ENCODE data around the gene DIPK1B. TPM values are rescaled to one million over a fixed set of nuclear protein-coding genes. Genes with fewer than 3 reads are reported as not detected.

Gene DIPK1B
- polyA plus RNA-seq, 1 donor from 2014 or later, result 65.1 TPM

- H3K79me2 ChIP-seq (replicated peaks; ENCODE audit: insufficient read depth, low read length), result peaks cover 21% of the 10 kb centered on the region
- H3F3A ChIP-seq (ENCODE audit: insufficient read depth, low read length, poor library complexity, severe bottlenecking), result no peaks in the 10 kb centered on the region
- peak overlapping the region; percentile 77 for H3K9ac ChIP-seq (ENCODE audit: low read length)
- H2AFZ ChIP-seq (ENCODE audit: low read depth, low read length), result no peak overlapping the region
- no peak overlapping the region for H3K27ac ChIP-seq (ENCODE audit: low read length)
- peaks cover 8% of the 10 kb centered on the region for H3K27me3 ChIP-seq (ENCODE audit: insufficient read depth, low read depth, low read length)
- H3K9me2 ChIP-seq (ENCODE audit: insufficient read depth, low read length), result no peaks in the 10 kb centered on the region
- no peaks in the 10 kb centered on the region for H3K9me3 ChIP-seq (ENCODE audit: low read length)
- peak overlapping the region; percentile 94 for H3K4me3 ChIP-seq (ENCODE audit: low read length)
- H3K36me3 ChIP-seq (ENCODE audit: insufficient read depth, low read length), result no peaks in the 10 kb centered on the region
- TF ChIP-seq SMC3 (conservative IDR thresholded peaks at IDR 0.05; ENCODE audit: poor library complexity) (no peak), POLR2AphosphoS5 (IDR thresholded peaks at IDR 0.05) (no peak), RAD21 (conservative IDR thresholded peaks at IDR 0.05) (no peak), EP300 (conservative IDR thresholded peaks at IDR 0.05; ENCODE audit: poor library complexity, severe bottlenecking) (no peak), REST (IDR thresholded peaks at IDR 0.05; ENCODE audit: borderline replicate concordance) (no peak), EZH2 (IDR thresholded peaks at IDR 0.05; ENCODE audit: borderline replicate concordance, insufficient read depth, low read length, poor library complexity, severe bottlenecking) (no peak), TAF1 (IDR thresholded peaks at IDR 0.05; ENCODE audit: low read depth) (no peak)
- TF ChIP-seq, protein P1, sequence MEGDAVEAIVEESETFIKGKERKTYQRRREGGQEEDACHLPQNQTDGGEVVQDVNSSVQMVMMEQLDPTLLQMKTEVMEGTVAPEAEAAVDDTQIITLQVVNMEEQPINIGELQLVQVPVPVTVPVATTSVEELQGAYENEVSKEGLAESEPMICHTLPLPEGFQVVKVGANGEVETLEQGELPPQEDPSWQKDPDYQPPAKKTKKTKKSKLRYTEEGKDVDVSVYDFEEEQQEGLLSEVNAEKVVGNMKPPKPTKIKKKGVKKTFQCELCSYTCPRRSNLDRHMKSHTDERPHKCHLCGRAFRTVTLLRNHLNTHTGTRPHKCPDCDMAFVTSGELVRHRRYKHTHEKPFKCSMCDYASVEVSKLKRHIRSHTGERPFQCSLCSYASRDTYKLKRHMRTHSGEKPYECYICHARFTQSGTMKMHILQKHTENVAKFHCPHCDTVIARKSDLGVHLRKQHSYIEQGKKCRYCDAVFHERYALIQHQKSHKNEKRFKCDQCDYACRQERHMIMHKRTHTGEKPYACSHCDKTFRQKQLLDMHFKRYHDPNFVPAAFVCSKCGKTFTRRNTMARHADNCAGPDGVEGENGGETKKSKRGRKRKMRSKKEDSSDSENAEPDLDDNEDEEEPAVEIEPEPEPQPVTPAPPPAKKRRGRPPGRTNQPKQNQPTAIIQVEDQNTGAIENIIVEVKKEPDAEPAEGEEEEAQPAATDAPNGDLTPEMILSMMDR (IDR thresholded peaks at IDR 0.05; ENCODE audit: poor library complexity, severe bottlenecking), result peak; percentile 47
- peaks cover 10% of the 10 kb centered on the region for H4K20me1 ChIP-seq (ENCODE audit: insufficient read depth)
- H3K4me2 ChIP-seq (ENCODE audit: low read length), result peak overlapping the region; percentile 97
These were observed 14.3 kb downstream of the DIPK1B start for GRCh38 chr9:136726631-136727191.

DNA sequence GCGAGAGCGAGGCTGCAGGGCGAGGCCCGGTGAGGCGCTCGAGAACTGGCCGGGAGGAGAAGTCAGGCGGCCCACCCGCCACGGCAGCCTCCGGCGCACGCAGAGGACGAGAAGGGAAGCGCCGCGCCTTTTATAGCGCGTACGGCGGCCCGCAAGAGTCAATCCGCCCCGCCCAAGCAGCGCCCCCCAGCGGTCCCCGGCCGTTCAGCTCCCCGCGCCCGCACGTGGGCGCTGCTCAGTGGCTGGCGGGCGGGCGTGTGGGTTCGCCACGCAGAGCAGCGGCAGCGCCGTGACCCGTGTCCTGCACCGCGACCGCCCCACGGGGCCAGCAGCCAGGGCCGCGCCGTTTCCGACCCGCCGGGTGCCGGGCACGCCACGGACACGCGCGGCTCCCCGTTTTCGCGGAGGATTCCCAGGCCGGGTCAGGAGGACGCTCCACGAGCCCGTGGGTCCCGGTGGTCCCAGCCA, 15.7 kb downstream of the DIPK1B start:
- H3K36me3 ChIP-seq (ENCODE audit: insufficient read depth, low read length), result no peaks in the 10 kb centered on the region
- H3K79me2 ChIP-seq (replicated peaks; ENCODE audit: insufficient read depth, low read length), result peaks cover 21% of the 10 kb centered on the region
- H3K9me2 ChIP-seq (ENCODE audit: insufficient read depth, low read length), result no peaks in the 10 kb centered on the region
- H3K9me3 ChIP-seq (ENCODE audit: low read length), result no peaks in the 10 kb centered on the region
- peak overlapping the region; percentile 77 for H3K9ac ChIP-seq (ENCODE audit: low read length)
- peak overlapping the region; percentile 31 for H3K27ac ChIP-seq (ENCODE audit: low read length)
- no peak overlapping the region for H3K4me2 ChIP-seq (ENCODE audit: low read length)
- TF ChIP-seq RAD21 (conservative IDR thresholded peaks at IDR 0.05) (peak; percentile 44), MXI1 (conservative IDR thresholded peaks at IDR 0.05; ENCODE audit: poor library complexity, severe bottlenecking) (peak; percentile 97), REST (IDR thresholded peaks at IDR 0.05; ENCODE audit: borderline replicate concordance) (peak; percentile 85), POLR2AphosphoS5 (IDR thresholded peaks at IDR 0.05) (peak; percentile 99), TAF1 (IDR thresholded peaks at IDR 0.05; ENCODE audit: low read depth) (peak; percentile 92), SMC3 (conservative IDR thresholded peaks at IDR 0.05; ENCODE audit: poor library complexity) (peak; percentile 55), EP300 (conservative IDR thresholded peaks at IDR 0.05; ENCODE audit: poor library complexity, severe bottlenecking) (peak; percentile 76), EZH2 (IDR thresholded peaks at IDR 0.05; ENCODE audit: borderline replicate concordance, insufficient read depth, low read length, poor library complexity, severe bottlenecking) (no peak)
- TF ChIP-seq, protein P1 (IDR thresholded peaks at IDR 0.05; ENCODE audit: poor library complexity, severe bottlenecking), result peak; percentile 99
- H4K20me1 ChIP-seq (ENCODE audit: insufficient read depth), result peaks cover 10% of the 10 kb centered on the region
- H3K27me3 ChIP-seq (ENCODE audit: insufficient read depth, low read depth, low read length), result peaks cover 8% of the 10 kb centered on the region
- H2AFZ ChIP-seq (ENCODE audit: low read depth, low read length), result no peak overlapping the region
- H3K4me3 ChIP-seq (ENCODE audit: low read length), result peak overlapping the region; percentile 94
- no peaks in the 10 kb centered on the region for H3F3A ChIP-seq (ENCODE audit: insufficient read depth, low read length, poor library complexity, severe bottlenecking)

All from neural cell (in vitro differentiated cells).